GM06990 (cell line): Measurements from ENCODE around the gene RAB3GAP1.

Source experiments
- DNase-seq: peaks from one replicate; pipeline ENCODE4 v3.0.0-alpha.2; 2011; ENCODE audit not compliant: insufficient read length; ENCODE audit errors: extremely low read depth
- H3K27me3 ChIP-seq: replicated peaks from 2 replicates; pipeline ENCODE4 v1.6.0; 2011; ENCODE audit warnings: low read length; ENCODE audit not compliant: control insufficient read depth, insufficient read depth
- H3K36me3 ChIP-seq: 2 replicates; pipeline ENCODE4 v1.5.1; 2011; ENCODE audit warnings: low read length; ENCODE audit not compliant: control insufficient read depth, insufficient read depth
- H3K4me3 ChIP-seq: replicated peaks from 2 replicates; pipeline ENCODE4 v1.5.1; 2011; ENCODE audit warnings: low read depth, mild to moderate bottlenecking, control low read depth, low read length
- TF ChIP-seq, protein P1 (sequence below): IDR thresholded peaks from 2 replicates; pipeline ENCODE4 v1.5.1; 2011; ENCODE audit warnings: low read length, control low read depth, mild to moderate bottlenecking, inconsistent platforms; ENCODE audit not compliant: insufficient read depth, poor library complexity, severe bottlenecking

RAB3GAP1 gene

DNA sequence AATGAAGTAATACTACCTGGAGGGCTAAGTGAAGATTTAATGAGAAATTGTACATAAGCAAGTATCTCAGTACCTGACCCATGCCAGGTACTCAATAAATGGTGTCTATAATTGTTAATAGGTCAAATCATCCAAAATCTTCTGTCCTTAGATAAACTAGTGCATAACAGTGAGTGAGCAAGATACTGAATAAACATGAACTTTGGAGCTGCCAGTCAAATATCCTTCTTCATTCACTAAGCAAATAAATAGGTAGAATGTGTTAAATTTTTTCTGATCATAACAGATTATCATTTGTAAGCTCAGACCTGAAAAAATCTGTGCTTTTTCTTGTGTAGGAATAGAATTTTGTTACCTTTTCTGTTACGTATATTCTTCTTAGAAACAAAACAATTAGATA, 39.6 kb downstream of the RAB3GAP1 start:
- Histone ChIP-seq H3K4me3 (no peak overlapping the region), H3K36me3 (peaks cover 1% of the 10 kb centered on the region; the same call in 1 of the 2 replicates), H3K27me3 (no peaks in the 10 kb centered on the region)
- TF ChIP-seq, protein P1, sequence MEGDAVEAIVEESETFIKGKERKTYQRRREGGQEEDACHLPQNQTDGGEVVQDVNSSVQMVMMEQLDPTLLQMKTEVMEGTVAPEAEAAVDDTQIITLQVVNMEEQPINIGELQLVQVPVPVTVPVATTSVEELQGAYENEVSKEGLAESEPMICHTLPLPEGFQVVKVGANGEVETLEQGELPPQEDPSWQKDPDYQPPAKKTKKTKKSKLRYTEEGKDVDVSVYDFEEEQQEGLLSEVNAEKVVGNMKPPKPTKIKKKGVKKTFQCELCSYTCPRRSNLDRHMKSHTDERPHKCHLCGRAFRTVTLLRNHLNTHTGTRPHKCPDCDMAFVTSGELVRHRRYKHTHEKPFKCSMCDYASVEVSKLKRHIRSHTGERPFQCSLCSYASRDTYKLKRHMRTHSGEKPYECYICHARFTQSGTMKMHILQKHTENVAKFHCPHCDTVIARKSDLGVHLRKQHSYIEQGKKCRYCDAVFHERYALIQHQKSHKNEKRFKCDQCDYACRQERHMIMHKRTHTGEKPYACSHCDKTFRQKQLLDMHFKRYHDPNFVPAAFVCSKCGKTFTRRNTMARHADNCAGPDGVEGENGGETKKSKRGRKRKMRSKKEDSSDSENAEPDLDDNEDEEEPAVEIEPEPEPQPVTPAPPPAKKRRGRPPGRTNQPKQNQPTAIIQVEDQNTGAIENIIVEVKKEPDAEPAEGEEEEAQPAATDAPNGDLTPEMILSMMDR: no peak
- no peak for DNase-seq

DNA sequence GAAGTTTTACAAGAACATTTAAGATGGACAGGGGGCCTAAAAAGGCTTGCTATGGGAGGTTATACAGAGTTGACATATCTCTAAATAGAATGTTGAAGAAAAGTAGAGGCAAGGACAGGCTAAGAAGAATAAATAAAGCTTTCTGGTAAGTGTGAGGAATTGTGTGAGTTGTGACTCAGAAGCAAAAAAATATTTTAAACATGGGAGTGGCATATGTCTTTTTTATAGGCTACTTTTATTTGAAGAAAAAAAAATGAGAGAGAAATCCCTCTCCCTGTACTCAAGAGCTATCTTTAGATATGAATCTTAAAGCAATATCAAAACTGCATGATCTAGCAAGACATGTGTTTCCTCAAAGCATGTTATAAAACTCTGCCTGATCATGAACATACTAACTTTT, 41.1 kb downstream of the RAB3GAP1 start:
- DNase-seq: no peak
- Histone ChIP-seq H3K27me3 (no peaks in the 10 kb centered on the region), H3K36me3 (peaks cover 1% of the 10 kb centered on the region), H3K4me3 (no peak overlapping the region)
- TF ChIP-seq, protein P1: no peak

DNA sequence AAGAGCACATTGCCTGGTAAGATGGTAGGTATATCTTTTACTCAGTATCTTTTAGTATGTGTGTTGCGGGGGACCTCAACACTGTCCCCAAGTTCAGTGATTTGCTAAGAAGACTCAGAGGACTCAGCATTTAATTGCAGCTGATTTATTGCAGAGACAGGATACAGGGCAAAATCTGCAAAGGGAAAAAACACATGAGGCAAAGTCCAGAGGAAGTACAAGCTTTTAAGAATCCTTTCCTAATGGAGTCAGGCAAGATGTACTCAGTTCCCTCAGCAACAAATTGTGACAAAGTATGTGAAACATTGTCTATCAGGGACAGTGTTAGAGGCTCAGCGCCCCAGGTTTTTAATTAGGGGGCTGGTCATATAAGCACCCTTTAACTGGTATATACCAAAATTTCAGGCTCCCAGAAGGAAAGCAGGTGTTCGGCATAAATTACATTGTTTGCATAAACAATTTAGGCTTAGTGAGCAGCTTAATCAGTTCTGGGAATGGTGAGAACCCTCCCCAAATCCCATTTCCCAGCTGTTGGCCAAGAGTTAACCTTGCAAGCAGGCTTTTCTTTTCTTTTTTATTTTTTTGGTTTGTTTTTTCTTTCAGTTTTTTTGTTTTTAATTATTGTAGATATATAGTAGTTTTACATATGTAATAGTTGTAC, 41.7 kb downstream of the RAB3GAP1 start:
- no peak overlapping the region for H3K4me3 ChIP-seq
- TF ChIP-seq, protein P1: no peak
- H3K36me3 ChIP-seq: peaks cover 1% of the 10 kb centered on the region
- no peaks in the 10 kb centered on the region for H3K27me3 ChIP-seq
- DNase-seq: no peak

DNA sequence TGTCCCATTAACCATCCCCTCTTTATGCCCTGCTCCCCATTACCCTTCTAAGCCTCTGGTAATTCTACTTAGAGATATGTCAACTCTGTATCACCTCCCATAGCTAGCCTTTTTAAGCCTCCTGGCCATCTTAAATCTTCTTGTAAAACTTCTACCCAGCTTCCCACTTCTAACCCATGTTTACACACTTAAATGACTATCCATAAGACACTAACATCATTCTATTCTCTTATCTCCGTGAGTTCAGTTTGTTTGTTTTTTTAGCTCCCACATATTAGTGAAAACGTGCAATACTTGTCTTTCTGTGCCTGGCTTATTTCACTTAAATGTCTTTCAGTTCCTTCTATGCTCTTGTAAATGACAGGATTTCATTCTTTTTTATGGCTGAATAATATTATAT, 42.4 kb downstream of the RAB3GAP1 start:
- TF ChIP-seq, protein P1: no peak
- DNase-seq: no peak
- Histone ChIP-seq H3K27me3 (no peaks in the 10 kb centered on the region), H3K36me3 (peaks cover 1% of the 10 kb centered on the region), H3K4me3 (no peak overlapping the region)

DNA sequence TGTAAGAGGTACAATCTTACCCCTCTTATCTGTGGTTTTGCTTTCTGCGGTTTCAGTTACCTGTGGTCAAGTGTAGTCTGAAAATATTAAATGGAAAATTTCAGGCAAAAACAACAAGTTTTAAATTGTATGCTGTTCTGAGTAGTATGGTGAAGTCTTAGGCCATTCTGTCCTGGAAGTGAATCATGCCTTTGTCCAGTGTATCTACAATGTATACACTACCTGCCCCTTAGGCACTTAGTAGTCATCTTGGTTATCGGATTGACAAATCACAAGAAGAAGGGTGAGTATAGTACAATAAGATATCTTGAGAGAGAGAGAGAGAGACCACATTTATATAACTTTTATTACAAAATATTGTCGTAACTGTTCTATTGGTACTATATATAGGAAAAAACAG, 43.5 kb downstream of the RAB3GAP1 start:
- TF ChIP-seq, protein P1: no peak
- DNase-seq: no peak
- H3K36me3 ChIP-seq: peaks cover 1% of the 10 kb centered on the region
- H3K4me3 ChIP-seq: no peak overlapping the region
- no peaks in the 10 kb centered on the region for H3K27me3 ChIP-seq
